ENCODE data around the gene PLET1. TPM values are rescaled to one million over a fixed set of nuclear protein-coding genes. Genes with fewer than 3 reads are reported as not detected.
A peak's percentile ranks its signal among the peaks of the same experiment; 100 is the strongest.

The PLET1 gene
- polyA plus RNA-seq, 1 donor = not detected

GRCh38 chr11:112297248-112297866 lies 36.7 kb upstream of the PLET1 start:
- no peak for DNase-seq
- Histone ChIP-seq H3K4me3 (ENCODE audit: low read length) (no peak overlapping the region), H3K36me3 (ENCODE audit: control insufficient read depth, insufficient read depth, low read length) (no peaks in the 10 kb centered on the region), H3K27ac (ENCODE audit: low read length) (no peak overlapping the region), H3K27me3 (ENCODE audit: control insufficient read depth, insufficient read depth, low read length) (no peaks in the 10 kb centered on the region), H3K9me3 (ENCODE audit: control insufficient read depth, low read depth, low read length) (no peaks in the 10 kb centered on the region), H3K4me1 (ENCODE audit: control insufficient read depth, insufficient read depth, low read length) (no peaks in the 10 kb centered on the region)
- WGBS (ENCODE audit: insufficient coverage, low lambda C conversion rate) = 83% methylated on average over 4 of the region's 7 CpGs

- Histone ChIP-seq H3K4me1 (ENCODE audit: control insufficient read depth, insufficient read depth, low read length) (no peaks in the 10 kb centered on the region), H3K27ac (ENCODE audit: low read length) (no peak overlapping the region), H3K36me3 (ENCODE audit: control insufficient read depth, insufficient read depth, low read length) (no peaks in the 10 kb centered on the region), H3K4me3 (ENCODE audit: low read length) (no peak overlapping the region), H3K9me3 (ENCODE audit: control insufficient read depth, low read depth, low read length) (no peaks in the 10 kb centered on the region), H3K27me3 (ENCODE audit: control insufficient read depth, insufficient read depth, low read length) (no peaks in the 10 kb centered on the region)
- DNase-seq = no peak
- no CpG with 5 or more reads among the region's 4 CpGs for WGBS (ENCODE audit: insufficient coverage, low lambda C conversion rate)
These were observed 35.4 kb upstream of the PLET1 start for GRCh38 chr11:112296044-112296443.

GRCh38 chr11:112294688-112295340 lies 34.2 kb upstream of the PLET1 start:
- H3K4me1 ChIP-seq (ENCODE audit: control insufficient read depth, insufficient read depth, low read length) = peaks cover 1% of the 10 kb centered on the region
- WGBS (ENCODE audit: insufficient coverage, low lambda C conversion rate) = 86% methylated on average over 1 of the region's 3 CpGs
- no peaks in the 10 kb centered on the region for H3K36me3 ChIP-seq (ENCODE audit: control insufficient read depth, insufficient read depth, low read length)
- no peak overlapping the region for H3K4me3 ChIP-seq (ENCODE audit: low read length)
- no peak for DNase-seq
- H3K27ac ChIP-seq (ENCODE audit: low read length) = no peak overlapping the region
- H3K9me3 ChIP-seq (ENCODE audit: control insufficient read depth, low read depth, low read length) = no peaks in the 10 kb centered on the region
- peaks cover 5% of the 10 kb centered on the region for H3K27me3 ChIP-seq (ENCODE audit: control insufficient read depth, insufficient read depth, low read length)

GRCh38 chr11:112293614-112294013 lies 33.0 kb upstream of the PLET1 start:
- no peak for DNase-seq
- WGBS (ENCODE audit: insufficient coverage, low lambda C conversion rate) = 20% methylated on average over 2 of the region's 2 CpGs
- H3K27ac ChIP-seq (ENCODE audit: low read length) = no peak overlapping the region
- H3K27me3 ChIP-seq (ENCODE audit: control insufficient read depth, insufficient read depth, low read length) = peaks cover 8% of the 10 kb centered on the region
- H3K4me3 ChIP-seq (ENCODE audit: low read length) = no peak overlapping the region
- no peaks in the 10 kb centered on the region for H3K36me3 ChIP-seq (ENCODE audit: control insufficient read depth, insufficient read depth, low read length)
- H3K9me3 ChIP-seq (ENCODE audit: control insufficient read depth, low read depth, low read length) = no peaks in the 10 kb centered on the region
- peaks cover 4% of the 10 kb centered on the region for H3K4me1 ChIP-seq (ENCODE audit: control insufficient read depth, insufficient read depth, low read length)

- H3K4me1 ChIP-seq (ENCODE audit: control insufficient read depth, insufficient read depth, low read length) = peaks cover 4% of the 10 kb centered on the region
- peaks cover 8% of the 10 kb centered on the region for H3K27me3 ChIP-seq (ENCODE audit: control insufficient read depth, insufficient read depth, low read length)
- H3K27ac ChIP-seq (ENCODE audit: low read length) = no peak overlapping the region
- H3K36me3 ChIP-seq (ENCODE audit: control insufficient read depth, insufficient read depth, low read length) = no peaks in the 10 kb centered on the region
- DNase-seq = no peak
- no peaks in the 10 kb centered on the region for H3K9me3 ChIP-seq (ENCODE audit: control insufficient read depth, low read depth, low read length)
- no peak overlapping the region for H3K4me3 ChIP-seq (ENCODE audit: low read length)
These were observed 32.2 kb upstream of the PLET1 start for GRCh38 chr11:112292785-112293407.

GRCh38 chr11:112292188-112292587 lies 31.5 kb upstream of the PLET1 start:
- Histone ChIP-seq H3K9me3 (ENCODE audit: control insufficient read depth, low read depth, low read length) (no peaks in the 10 kb centered on the region), H3K27me3 (ENCODE audit: control insufficient read depth, insufficient read depth, low read length) (peaks cover 8% of the 10 kb centered on the region), H3K36me3 (ENCODE audit: control insufficient read depth, insufficient read depth, low read length) (no peaks in the 10 kb centered on the region), H3K4me1 (ENCODE audit: control insufficient read depth, insufficient read depth, low read length) (peaks cover 4% of the 10 kb centered on the region), H3K4me3 (ENCODE audit: low read length) (no peak overlapping the region), H3K27ac (ENCODE audit: low read length) (no peak overlapping the region)
- no peak for DNase-seq

- DNase-seq = no peak
- no peaks in the 10 kb centered on the region for H3K36me3 ChIP-seq (ENCODE audit: control insufficient read depth, insufficient read depth, low read length)
- H3K27ac ChIP-seq (ENCODE audit: low read length) = no peak overlapping the region
- no CpG with 5 or more reads among the region's 6 CpGs for WGBS (ENCODE audit: insufficient coverage, low lambda C conversion rate)
- peaks cover 4% of the 10 kb centered on the region for H3K4me1 ChIP-seq (ENCODE audit: control insufficient read depth, insufficient read depth, low read length)
- H3K27me3 ChIP-seq (ENCODE audit: control insufficient read depth, insufficient read depth, low read length) = peaks cover 8% of the 10 kb centered on the region
- H3K4me3 ChIP-seq (ENCODE audit: low read length) = no peak overlapping the region
- H3K9me3 ChIP-seq (ENCODE audit: control insufficient read depth, low read depth, low read length) = no peaks in the 10 kb centered on the region
These were observed 30.5 kb upstream of the PLET1 start for GRCh38 chr11:112291191-112291590.

- Histone ChIP-seq H3K36me3 (ENCODE audit: control insufficient read depth, insufficient read depth, low read length) (no peaks in the 10 kb centered on the region), H3K27ac (ENCODE audit: low read length) (no peak overlapping the region), H3K9me3 (ENCODE audit: control insufficient read depth, low read depth, low read length) (no peaks in the 10 kb centered on the region), H3K4me1 (ENCODE audit: control insufficient read depth, insufficient read depth, low read length) (peaks cover 4% of the 10 kb centered on the region), H3K27me3 (ENCODE audit: control insufficient read depth, insufficient read depth, low read length) (peaks cover 8% of the 10 kb centered on the region), H3K4me3 (ENCODE audit: low read length) (peak overlapping the region; percentile 56)
- WGBS (ENCODE audit: insufficient coverage, low lambda C conversion rate) = no CpG with 5 or more reads among the region's 4 CpGs
- DNase-seq = no peak
These were observed 29.8 kb upstream of the PLET1 start for GRCh38 chr11:112290493-112290850.

GRCh38 chr11:112289588-112290492 lies 29.2 kb upstream of the PLET1 start:
- WGBS (ENCODE audit: insufficient coverage, low lambda C conversion rate) = no CpG with 5 or more reads among the region's 60 CpGs
- DNase-seq = peak; percentile 55 to 78
- Histone ChIP-seq H3K9me3 (ENCODE audit: control insufficient read depth, low read depth, low read length) (no peaks in the 10 kb centered on the region), H3K27me3 (ENCODE audit: control insufficient read depth, insufficient read depth, low read length) (peaks cover 8% of the 10 kb centered on the region), H3K4me1 (ENCODE audit: control insufficient read depth, insufficient read depth, low read length) (peaks cover 4% of the 10 kb centered on the region), H3K27ac (ENCODE audit: low read length) (no peak overlapping the region), H3K36me3 (ENCODE audit: control insufficient read depth, insufficient read depth, low read length) (no peaks in the 10 kb centered on the region), H3K4me3 (ENCODE audit: low read length) (peak overlapping the region; percentile 56)

- no CpG with 5 or more reads among the region's 3 CpGs for WGBS (ENCODE audit: insufficient coverage, low lambda C conversion rate)
- Histone ChIP-seq H3K4me3 (ENCODE audit: low read length) (no peak overlapping the region), H3K4me1 (ENCODE audit: control insufficient read depth, insufficient read depth, low read length) (peaks cover 4% of the 10 kb centered on the region), H3K36me3 (ENCODE audit: control insufficient read depth, insufficient read depth, low read length) (no peaks in the 10 kb centered on the region), H3K27ac (ENCODE audit: low read length) (no peak overlapping the region), H3K27me3 (ENCODE audit: control insufficient read depth, insufficient read depth, low read length) (peaks cover 8% of the 10 kb centered on the region), H3K9me3 (ENCODE audit: control insufficient read depth, low read depth, low read length) (no peaks in the 10 kb centered on the region)
- no peak for DNase-seq
These were observed 27.4 kb upstream of the PLET1 start for GRCh38 chr11:112288021-112288420.

Data from large intestine (tissue), 3 donors.